Kidney tubule cell (primary cell): ENCODE measurements around the gene SPINK5.
"Not testable (repeated sequence)": the region's sequence is repeated elsewhere in the genome, so short reads cannot be mapped to it uniquely, and the experiment has no call there.

Source experiments
- DNase-seq: peaks from one replicate; pipeline ENCODE4 v3.0.0-alpha.2; 2018; ENCODE audit warnings: low spot score

SPINK5 gene

GRCh38 chr5:148063861-148064260 is at the start of gene SPINK5:
Gene SPINK5, plus strand, starts transcription at chr5:148063980. Its CDS starts 65 bp downstream, at chr5:148064045.
- DNase-seq: no peak

- DNase-seq: peak; percentile 57
Measured at GRCh38 chr5:148014276-148014675, 49.5 kb upstream of the SPINK5 start.

GRCh38 chr5:148020257-148020988 is 43.4 kb upstream of the SPINK5 start:
- no peak for DNase-seq

GRCh38 chr5:148027505-148027904 is 36.3 kb upstream of the SPINK5 start:
- DNase-seq: no peak

GRCh38 chr5:148029131-148029530 is 34.6 kb upstream of the SPINK5 start:
- DNase-seq: no peak

GRCh38 chr5:148033134-148033533 is 30.6 kb upstream of the SPINK5 start:
- peak; percentile 83 for DNase-seq

- DNase-seq: no peak
Measured at GRCh38 chr5:148035676-148036075, 28.1 kb upstream of the SPINK5 start.

- DNase-seq: no peak
Measured at GRCh38 chr5:148042881-148043280, 20.9 kb upstream of the SPINK5 start.

- no peak for DNase-seq
Measured at GRCh38 chr5:148043705-148044104, 20.1 kb upstream of the SPINK5 start.

- DNase-seq: not testable (repeated sequence)
Measured at GRCh38 chr5:148055160-148055559, 8.6 kb upstream of the SPINK5 start.

GRCh38 chr5:148060309-148060708 is 3.5 kb upstream of the SPINK5 start:
- peak; percentile 57 for DNase-seq

- peak; percentile 65 for DNase-seq
Measured at GRCh38 chr5:148060881-148061280, 2.9 kb upstream of the SPINK5 start.

- DNase-seq: no peak
Measured at GRCh38 chr5:148070621-148071020, 6.8 kb downstream of the SPINK5 start.

GRCh38 chr5:148072207-148072606 is 8.4 kb downstream of the SPINK5 start:
- DNase-seq: no peak

- DNase-seq: no peak
Measured at GRCh38 chr5:148075529-148075928, 11.7 kb downstream of the SPINK5 start.

GRCh38 chr5:148083203-148083602 is 19.4 kb downstream of the SPINK5 start:
- DNase-seq: no peak

- DNase-seq: no peak
Measured at GRCh38 chr5:148084269-148084668, 20.5 kb downstream of the SPINK5 start.

GRCh38 chr5:148085310-148085709 is 21.5 kb downstream of the SPINK5 start:
- DNase-seq: no peak

- no peak for DNase-seq
Measured at GRCh38 chr5:148085977-148086705, 22.4 kb downstream of the SPINK5 start.

- no peak for DNase-seq
Measured at GRCh38 chr5:148090146-148090772, 26.5 kb downstream of the SPINK5 start.

- DNase-seq: no peak
Measured at GRCh38 chr5:148090773-148091250, 27.0 kb downstream of the SPINK5 start.

- DNase-seq: no peak
Measured at GRCh38 chr5:148091991-148092964, 28.5 kb downstream of the SPINK5 start.
